Esophagus muscularis mucosa (tissue), 3 donors: ENCODE results near the gene MCM9.

Source experiments
- POLR2AphosphoS5 ChIP-seq, 2 donors: sonication (generic); formaldehyde crosslinking; IDR thresholded peaks; one replicate each; pipeline ENCODE4 v1.6.1; 2017; ENCODE audit warnings: antibody characterized with exemption in 2 of 2
- TF ChIP-seq, protein P1 (sequence below), 3 experiments: fragments of 200-600 bp in 2 of 3; fragments of 450-650 bp in 1 of 3; sonication (generic) in 2 of 3; IDR thresholded peaks; one replicate each; pipeline ENCODE4 v1.5.1; 2017 to 2019; ENCODE audit warnings: antibody characterized with exemption in 3 of 3, mild to moderate bottlenecking in 2 of 3, moderate library complexity in 1 of 3

DNA sequence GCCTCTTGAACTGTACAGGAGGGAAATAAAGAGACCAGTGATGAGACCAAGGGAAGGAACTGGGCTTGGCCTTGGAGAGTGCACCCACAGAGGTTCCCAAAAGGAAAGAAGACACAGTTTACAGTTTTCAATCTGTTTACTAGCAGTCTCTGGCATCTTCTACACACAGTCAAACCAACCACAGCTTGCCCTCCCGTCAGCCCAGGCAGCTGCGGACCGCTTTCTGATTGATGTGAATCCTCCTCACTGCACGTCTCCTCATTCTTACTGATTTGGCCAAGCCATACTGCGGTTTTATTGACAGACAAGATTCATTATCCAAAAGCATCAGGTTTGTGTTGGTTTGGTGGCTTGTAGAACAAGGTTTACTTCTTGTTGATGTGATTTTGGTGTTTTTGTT, 145.5 kb downstream of the MCM9 start:
- TF ChIP-seq, protein P1, sequence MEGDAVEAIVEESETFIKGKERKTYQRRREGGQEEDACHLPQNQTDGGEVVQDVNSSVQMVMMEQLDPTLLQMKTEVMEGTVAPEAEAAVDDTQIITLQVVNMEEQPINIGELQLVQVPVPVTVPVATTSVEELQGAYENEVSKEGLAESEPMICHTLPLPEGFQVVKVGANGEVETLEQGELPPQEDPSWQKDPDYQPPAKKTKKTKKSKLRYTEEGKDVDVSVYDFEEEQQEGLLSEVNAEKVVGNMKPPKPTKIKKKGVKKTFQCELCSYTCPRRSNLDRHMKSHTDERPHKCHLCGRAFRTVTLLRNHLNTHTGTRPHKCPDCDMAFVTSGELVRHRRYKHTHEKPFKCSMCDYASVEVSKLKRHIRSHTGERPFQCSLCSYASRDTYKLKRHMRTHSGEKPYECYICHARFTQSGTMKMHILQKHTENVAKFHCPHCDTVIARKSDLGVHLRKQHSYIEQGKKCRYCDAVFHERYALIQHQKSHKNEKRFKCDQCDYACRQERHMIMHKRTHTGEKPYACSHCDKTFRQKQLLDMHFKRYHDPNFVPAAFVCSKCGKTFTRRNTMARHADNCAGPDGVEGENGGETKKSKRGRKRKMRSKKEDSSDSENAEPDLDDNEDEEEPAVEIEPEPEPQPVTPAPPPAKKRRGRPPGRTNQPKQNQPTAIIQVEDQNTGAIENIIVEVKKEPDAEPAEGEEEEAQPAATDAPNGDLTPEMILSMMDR (IDR thresholded peaks at IDR 0.05): no peak
- no peak for TF ChIP-seq POLR2AphosphoS5 (IDR thresholded peaks at IDR 0.05)
